Endothelial cell of umbilical vein (primary cell): Measurements from ENCODE around the gene OOSP4A. TPM values are rescaled to one million over a fixed set of nuclear protein-coding genes. Genes with fewer than 3 reads are reported as not detected.

ENCODE experiments used
- BruUV-seq: library from RNA; stranded (reverse); fragments of 400-500 nt; replicated peaks from 2 replicates; lab custom pipeline; 2021; lab: Mats Ljungman, UMichigan
- CTCF ChIA-PET: fragments of 300-600, 350-600 bp; sonication (Branson Sonifier 250); formaldehyde crosslinking; loops from one replicate; lab custom pipeline; 2021; ENCODE audit warnings: antibody characterized with exemption, inconsistent platforms; lab: Charles Lee
- POLR2A ChIA-PET: fragments of 300-600, 350-600 bp; sonication (Branson Sonifier 250); formaldehyde crosslinking; loops from one replicate; lab custom pipeline; 2021; ENCODE audit warnings: antibody characterized with exemption, inconsistent platforms; lab: Charles Lee
- DNase-seq: peaks from one replicate; pipeline ENCODE4 v3.0.0-alpha.2; 2011; ENCODE audit warnings: low read depth, low spot score
- FAIRE-seq: peaks from 2 replicates; lab custom pipeline; 2011; peaks lifted over from hg19 to GRCh38; lab: Jason Lieb, UNC
- H2AFZ ChIP-seq: 2 replicates; pipeline ENCODE4 v1.6.0; 2012; ENCODE audit warnings: low read depth, low read length, control low read depth, inconsistent platforms
- H3K27ac ChIP-seq: 2 replicates; pipeline ENCODE4 v1.5.1; 2011; ENCODE audit warnings: low read depth, mild to moderate bottlenecking, control low read depth, low read length, moderate library complexity; ENCODE audit not compliant: insufficient read depth
- H3K27me3 ChIP-seq, 2 experiments: 2 replicates each; pipeline versions ENCODE4 v1.6.0 to v1.6.1; 2011; ENCODE audit warnings: low read length in 2 of 2, mixed read lengths in 1 of 2; ENCODE audit not compliant: control insufficient read depth in 2 of 2, insufficient read depth in 2 of 2
- H3K36me3 ChIP-seq, 2 experiments: 2 replicates in 1 of 2; 3 replicates in 1 of 2; pipeline ENCODE4 v1.5.1; 2011; ENCODE audit warnings: low read length in 2 of 2, mild to moderate bottlenecking in 1 of 2, moderate library complexity in 1 of 2; ENCODE audit not compliant: control insufficient read depth in 2 of 2, insufficient read depth in 2 of 2; ENCODE audit errors: extremely low read depth in 1 of 2
- H3K4me1 ChIP-seq: 3 replicates; pipeline ENCODE4 v1.5.1; 2011; ENCODE audit warnings: mild to moderate bottlenecking, low read length; ENCODE audit not compliant: control insufficient read depth, insufficient read depth; ENCODE audit errors: extremely low read depth
- H3K4me2 ChIP-seq: 2 replicates; pipeline ENCODE4 v1.6.1; 2011; ENCODE audit warnings: low read length, control low read depth, mixed read lengths; ENCODE audit not compliant: insufficient read depth
- H3K4me3 ChIP-seq, 3 experiments: fragments of 200-600 bp in 1 of 3; sonication (generic), shearing (Covaris generic) in 1 of 3; replicated peaks in 1 of 3; 2 replicates each; pipeline ENCODE4 v1.5.1; 2011 to 2016; ENCODE audit warnings: control low read depth in 3 of 3, low read length in 3 of 3, mild to moderate bottlenecking in 2 of 3, inconsistent platforms in 1 of 3, low read depth in 1 of 3, moderate library complexity in 1 of 3; ENCODE audit not compliant: insufficient read depth in 1 of 3
- H3K79me2 ChIP-seq: 2 replicates; pipeline ENCODE4 v1.6.0; 2012; ENCODE audit warnings: low read length, inconsistent platforms; ENCODE audit not compliant: control insufficient read depth, insufficient read depth
- H3K9ac ChIP-seq: replicated peaks from 2 replicates; pipeline ENCODE3; 2011; ENCODE audit warnings: low read length, control low read depth; ENCODE audit not compliant: insufficient read depth; ENCODE audit errors: extremely low read depth
- H3K9me1 ChIP-seq: replicated peaks from 3 replicates; pipeline ENCODE4 v1.6.0; 2011; ENCODE audit warnings: mild to moderate bottlenecking, low read length; ENCODE audit not compliant: control insufficient read depth, insufficient read depth; ENCODE audit errors: extremely low read depth
- H3K9me3 ChIP-seq: replicated peaks from 2 replicates; pipeline ENCODE4 v1.5.1; 2012; ENCODE audit warnings: low read length, inconsistent platforms; ENCODE audit not compliant: control insufficient read depth, insufficient read depth
- H4K20me1 ChIP-seq: replicated peaks from 2 replicates; pipeline ENCODE3; 2011; ENCODE audit warnings: mild to moderate bottlenecking, low read length; ENCODE audit not compliant: control insufficient read depth, insufficient read depth; ENCODE audit errors: extremely low read depth
- EZH2 ChIP-seq: IDR thresholded peaks from 2 replicates; pipeline ENCODE4 v1.6.1; 2012; ENCODE audit warnings: borderline replicate concordance, low read depth, mild to moderate bottlenecking, moderate library complexity, low read length, inconsistent platforms; ENCODE audit not compliant: severe bottlenecking
- FOS ChIP-seq: IDR thresholded peaks from 2 replicates; pipeline ENCODE4 v1.6.1; 2011; ENCODE audit warnings: mild to moderate bottlenecking, low read length, moderate library complexity, borderline replicate concordance; ENCODE audit not compliant: insufficient read depth
- GATA2 ChIP-seq: IDR thresholded peaks from 2 replicates; pipeline ENCODE4 v1.7.0; 2011; ENCODE audit warnings: low read depth, mild to moderate bottlenecking, moderate library complexity, mixed read lengths, low read length; ENCODE audit not compliant: insufficient read length, insufficient read depth
- JUN ChIP-seq: IDR thresholded peaks from 2 replicates; pipeline ENCODE4 v1.6.1; 2011; ENCODE audit warnings: borderline replicate concordance, low read depth; ENCODE audit not compliant: insufficient read length, insufficient read depth
- MYC ChIP-seq: IDR thresholded peaks from one replicate; pipeline ENCODE4 v1.6.1; 2011; ENCODE audit warnings: mild to moderate bottlenecking, low read depth, low read length
- POLR2A ChIP-seq: IDR thresholded peaks from 2 replicates; pipeline ENCODE4 v1.6.1; 2012; ENCODE audit warnings: low read depth, mild to moderate bottlenecking, control low read depth, low read length
- POLR2AphosphoS5 ChIP-seq: IDR thresholded peaks from 2 replicates; pipeline ENCODE4 v1.6.1; 2012; ENCODE audit warnings: low read depth, mild to moderate bottlenecking, control low read depth, low read length, moderate library complexity; ENCODE audit not compliant: insufficient read depth
- dilution Hi-C: fragments of 300-500 bp; cut with MboI; formaldehyde crosslinking; loops from one replicate; pipeline ENCODE4 v1.15.0; 2019; ENCODE audit warnings: low sequenced_read_pairs; ENCODE audit not compliant: extremely low pct_ligation_motif_present
- intact Hi-C: fragments of 100-400 bp; cut with micrococcal nuclease; formaldehyde crosslinking; loops from one replicate; pipeline ENCODE4 v1.10.0; 2022
- polyA plus RNA-seq, 4 experiments: library from polyadenylated mRNA; depleted of rRNA in 3 of 4; stranded (reverse) in 3 of 4; unstranded in 1 of 4; fragments of >200 nt; gene quantifications; 2 replicates each; pipeline versions ENCODE4 v1.2.1 to v1.2.3, GENCODE V29; 2011 to 2012; ENCODE audit warnings: missing spikeins in 1 of 4
- total RNA-seq: library from RNA; stranded (reverse); gene quantifications from 2 replicates; pipeline ENCODE4 v1.2.3, GENCODE V29; 2021
- TF ChIP-seq, protein P1 (sequence below), 2 donors: IDR thresholded peaks; 1 replicate in 1 of 2; 2 replicates in 1 of 2; pipeline ENCODE4 v1.5.1; 2011; ENCODE audit warnings: low read length in 2 of 2, mild to moderate bottlenecking in 2 of 2, moderate library complexity in 2 of 2, control low read depth in 1 of 2, inconsistent platforms in 1 of 2, low read depth in 1 of 2; ENCODE audit not compliant: insufficient read depth in 1 of 2; ENCODE audit errors: extremely low read depth in 1 of 2
- TF ChIP-seq, protein P2 (sequence below): IDR thresholded peaks from 2 replicates; pipeline ENCODE4 v1.6.1; 2011; ENCODE audit not compliant: insufficient read depth, insufficient read length

Gene OOSP4A
- total and polyA plus RNA-seq, 2 donors (not counting 3 experiments of a cell fraction or from before 2014, with no cell fraction given), result not detected

DNA sequence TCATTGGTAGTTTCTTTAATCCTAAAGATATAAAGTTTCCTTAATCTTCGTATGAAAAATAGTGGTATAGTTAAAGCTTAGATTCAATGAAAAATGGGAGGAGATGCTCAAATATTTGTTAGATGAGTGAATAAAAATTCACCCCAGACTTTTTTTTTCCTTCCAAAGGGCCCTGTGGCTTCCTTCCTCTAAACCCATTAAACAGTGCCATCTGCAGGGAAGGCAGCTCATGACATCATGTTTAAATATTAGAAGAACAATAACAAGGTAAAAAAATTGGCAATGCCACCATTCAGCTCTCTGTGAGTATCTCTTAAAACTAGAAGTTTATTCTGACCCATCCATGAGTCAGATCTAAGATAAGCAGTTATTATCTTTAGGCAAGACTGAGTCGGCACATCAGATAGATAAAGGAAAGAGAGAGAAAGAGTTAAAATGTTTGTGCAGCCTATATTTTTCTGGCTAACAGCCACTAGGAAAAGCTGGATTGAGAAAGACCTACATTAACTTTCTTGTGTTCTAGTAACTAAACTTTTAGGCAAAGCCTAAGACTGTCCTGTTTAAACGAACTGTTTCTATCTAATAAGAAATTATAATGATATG is 44.7 kb upstream of the OOSP4A start:
- H3K4me2 ChIP-seq, result no peak overlapping the region
- H3K36me3 ChIP-seq, result no peaks in the 10 kb centered on the region
- ChIA-PET POLR2A (interaction anchor here (0.6 kb wide), 1 partner anchor 163 kb away, joined by 4 read pairs; no protein-coding TSS in a partner anchor), CTCF (interaction anchor here (0.7 to 4.3 kb wide), 61 partner anchors 9 to 715 kb away, joined by 3 to 76 read pairs (median 5); partner anchors contain the start of genes MRPL16, PATL1 and STX3)
- no peak overlapping the region for H2AFZ ChIP-seq
- intact Hi-C loops (loop anchor here (1.0 kb wide), 5 partner anchors 18 to 250 kb away; no protein-coding TSS in a partner anchor), dilution Hi-C loops (no loop called here)
- no peaks in the 10 kb centered on the region for H4K20me1 ChIP-seq
- TF ChIP-seq POLR2AphosphoS5, result no peak
- TF ChIP-seq, protein P1, sequence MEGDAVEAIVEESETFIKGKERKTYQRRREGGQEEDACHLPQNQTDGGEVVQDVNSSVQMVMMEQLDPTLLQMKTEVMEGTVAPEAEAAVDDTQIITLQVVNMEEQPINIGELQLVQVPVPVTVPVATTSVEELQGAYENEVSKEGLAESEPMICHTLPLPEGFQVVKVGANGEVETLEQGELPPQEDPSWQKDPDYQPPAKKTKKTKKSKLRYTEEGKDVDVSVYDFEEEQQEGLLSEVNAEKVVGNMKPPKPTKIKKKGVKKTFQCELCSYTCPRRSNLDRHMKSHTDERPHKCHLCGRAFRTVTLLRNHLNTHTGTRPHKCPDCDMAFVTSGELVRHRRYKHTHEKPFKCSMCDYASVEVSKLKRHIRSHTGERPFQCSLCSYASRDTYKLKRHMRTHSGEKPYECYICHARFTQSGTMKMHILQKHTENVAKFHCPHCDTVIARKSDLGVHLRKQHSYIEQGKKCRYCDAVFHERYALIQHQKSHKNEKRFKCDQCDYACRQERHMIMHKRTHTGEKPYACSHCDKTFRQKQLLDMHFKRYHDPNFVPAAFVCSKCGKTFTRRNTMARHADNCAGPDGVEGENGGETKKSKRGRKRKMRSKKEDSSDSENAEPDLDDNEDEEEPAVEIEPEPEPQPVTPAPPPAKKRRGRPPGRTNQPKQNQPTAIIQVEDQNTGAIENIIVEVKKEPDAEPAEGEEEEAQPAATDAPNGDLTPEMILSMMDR (IDR thresholded peaks at IDR 0.05; ENCODE audit: extremely low read depth in 1 of 2, insufficient read depth in 1 of 2, low read depth in 1 of 2, low read length in 2 of 2), result peak; percentile 38 to 39
- H3K9me1 ChIP-seq, result no peaks in the 10 kb centered on the region
- FAIRE-seq (peak; percentile 72), DNase-seq (peak; percentile 72)
- no TSS peak for BruUV-seq
- no peaks in the 10 kb centered on the region for H3K79me2 ChIP-seq
- no peak overlapping the region for H3K9ac ChIP-seq
- no peak overlapping the region for H3K27ac ChIP-seq
- H3K4me3 ChIP-seq, result no peak overlapping the region
- peaks cover 6% of the 10 kb centered on the region for H3K9me3 ChIP-seq
- H3K4me1 ChIP-seq, result no peaks in the 10 kb centered on the region
- no peaks in the 10 kb centered on the region for H3K27me3 ChIP-seq

DNA sequence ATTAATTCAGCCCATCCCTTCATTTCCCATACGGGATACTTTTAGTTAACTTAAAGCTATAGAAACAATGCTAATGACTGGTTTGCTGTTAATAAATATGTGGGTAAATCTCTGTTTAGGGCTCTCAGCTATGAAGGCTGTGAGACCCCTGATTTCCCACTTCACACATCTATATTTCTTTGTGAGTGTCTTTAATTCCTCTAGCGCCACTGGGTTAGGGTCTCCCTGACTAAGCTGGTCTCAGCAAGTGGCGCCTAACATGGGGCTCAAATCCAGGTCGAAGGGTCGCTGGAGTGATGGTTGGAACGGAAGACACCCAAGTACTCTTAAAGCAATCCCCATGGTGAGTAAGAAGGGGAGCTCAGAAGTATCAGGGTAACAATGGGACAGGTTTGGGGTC is 40.0 kb upstream of the OOSP4A start:
- intact Hi-C loops, result loop anchor here (5.0 kb wide), 1 partner anchor 328 kb away; no protein-coding TSS in a partner anchor
- no peak overlapping the region for H3K4me3 ChIP-seq
- no peak for TF ChIP-seq POLR2AphosphoS5
- TF ChIP-seq GATA2, result no peak
- TF ChIP-seq, protein P1 (IDR thresholded peaks at IDR 0.05; ENCODE audit: extremely low read depth in 1 of 2, insufficient read depth in 1 of 2, low read depth in 1 of 2, low read length in 2 of 2), result no peak
- TF ChIP-seq, protein P2, sequence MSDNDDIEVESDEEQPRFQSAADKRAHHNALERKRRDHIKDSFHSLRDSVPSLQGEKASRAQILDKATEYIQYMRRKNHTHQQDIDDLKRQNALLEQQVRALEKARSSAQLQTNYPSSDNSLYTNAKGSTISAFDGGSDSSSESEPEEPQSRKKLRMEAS, result no peak
- no peak for TF ChIP-seq POLR2A
- TF ChIP-seq EZH2, result no peak
- TF ChIP-seq JUN, result no peak
- TF ChIP-seq MYC, result no peak
- TF ChIP-seq FOS, result no peak
- no peaks in the 10 kb centered on the region for H3K79me2 ChIP-seq
- H4K20me1 ChIP-seq, result no peaks in the 10 kb centered on the region
- no peaks in the 10 kb centered on the region for H3K9me1 ChIP-seq
- ChIA-PET CTCF (no interaction called here), POLR2A (no interaction called here)
- H3K27ac ChIP-seq, result no peak overlapping the region
- dilution Hi-C loops, result no loop called here
- no TSS peak for BruUV-seq
- no peaks in the 10 kb centered on the region for H3K36me3 ChIP-seq
- no peaks in the 10 kb centered on the region for H3K4me1 ChIP-seq
- H2AFZ ChIP-seq, result no peak overlapping the region
- no peak overlapping the region for H3K9ac ChIP-seq
- H3K9me3 ChIP-seq, result peaks cover 6% of the 10 kb centered on the region
- no peak for FAIRE-seq
- no peak for DNase-seq
- peaks cover 0 to 2% of the 10 kb centered on the region in 2 experiments for H3K27me3 ChIP-seq
- no peak overlapping the region for H3K4me2 ChIP-seq
